Keratinocyte (primary cell): ENCODE measurements around the gene NSF. TPM values are rescaled to one million over a fixed set of nuclear protein-coding genes. Genes with fewer than 3 reads are reported as not detected.
"Not testable (repeated sequence)": the region's sequence is repeated elsewhere in the genome, so short reads cannot be mapped to it uniquely, and the experiment has no call there.

ENCODE experiments used
- DNase-seq: peaks from one replicate; pipeline ENCODE4 v3.0.0-alpha.2; 2011; ENCODE audit warnings: low read depth, missing footprints, low spot score
- FAIRE-seq: peaks from 2 replicates; lab custom pipeline; 2011; peaks lifted over from hg19 to GRCh38; lab: Jason Lieb, UNC
- H2AFZ ChIP-seq: 2 replicates; pipeline ENCODE4 v1.6.0; 2012; ENCODE audit warnings: low read length, control low read depth, inconsistent platforms; ENCODE audit not compliant: control insufficient read depth
- H3K27ac ChIP-seq: 2 replicates; pipeline ENCODE4 v1.5.1; 2011; ENCODE audit warnings: low read length; ENCODE audit not compliant: control insufficient read depth, insufficient read depth
- H3K27me3 ChIP-seq: 3 replicates; pipeline ENCODE4 v1.6.0; 2011; ENCODE audit warnings: low read length; ENCODE audit not compliant: control insufficient read depth, insufficient read depth; ENCODE audit errors: extremely low read depth
- H3K36me3 ChIP-seq, 2 experiments: 2 replicates in 1 of 2; 3 replicates in 1 of 2; pipeline ENCODE4 v1.5.1; 2011; ENCODE audit warnings: low read length in 2 of 2, mild to moderate bottlenecking in 1 of 2; ENCODE audit not compliant: control insufficient read depth in 2 of 2, insufficient read depth in 2 of 2; ENCODE audit errors: extremely low read depth in 1 of 2
- H3K4me1 ChIP-seq: 3 replicates; pipeline ENCODE4 v1.5.1; 2011; ENCODE audit warnings: low read length; ENCODE audit not compliant: control insufficient read depth, insufficient read depth; ENCODE audit errors: extremely low read depth
- H3K4me2 ChIP-seq: 3 replicates; pipeline ENCODE4 v1.6.0; 2011; ENCODE audit warnings: low read depth, low read length; ENCODE audit not compliant: control insufficient read depth, insufficient read depth; ENCODE audit errors: extremely low read depth
- H3K4me3 ChIP-seq, 3 experiments: fragments of 200-600 bp in 1 of 3; sonication (generic) in 1 of 3; 2 replicates in 2 of 3; 3 replicates in 1 of 3; pipeline ENCODE4 v1.5.1; 2011 to 2016; ENCODE audit warnings: low read length in 3 of 3, mild to moderate bottlenecking in 3 of 3, control low read depth in 2 of 3, inconsistent platforms in 1 of 3, low read depth in 1 of 3, mixed read lengths in 1 of 3, mixed run types in 1 of 3, moderate library complexity in 1 of 3; ENCODE audit not compliant: control insufficient read depth in 2 of 3, insufficient read depth in 2 of 3; ENCODE audit errors: extremely low read depth in 1 of 3
- H3K79me2 ChIP-seq: 2 replicates; pipeline ENCODE4 v1.6.0; 2012; ENCODE audit warnings: low read length; ENCODE audit not compliant: control insufficient read depth, insufficient read depth
- H3K9ac ChIP-seq: 3 replicates; pipeline ENCODE4 v1.6.0; 2011; ENCODE audit warnings: low read length; ENCODE audit not compliant: control insufficient read depth, insufficient read depth; ENCODE audit errors: extremely low read depth
- H3K9me1 ChIP-seq: 3 replicates; pipeline ENCODE4 v1.6.0; 2011; ENCODE audit warnings: low read length; ENCODE audit not compliant: control insufficient read depth, insufficient read depth; ENCODE audit errors: extremely low read depth
- H3K9me3 ChIP-seq: 2 replicates; pipeline ENCODE4 v1.5.1; 2012; ENCODE audit warnings: low read depth, low read length; ENCODE audit not compliant: control insufficient read depth
- H4K20me1 ChIP-seq: 3 replicates; pipeline ENCODE4 v1.6.0; 2011; ENCODE audit warnings: low read length; ENCODE audit not compliant: control insufficient read depth, insufficient read depth; ENCODE audit errors: extremely low read depth
- dilution Hi-C: fragments of 300-500 bp; cut with MboI; formaldehyde crosslinking; loops from one replicate; pipeline ENCODE4 v1.7.0; 2020; ENCODE audit warnings: low sequenced_read_pairs; ENCODE audit not compliant: extremely low pct_ligation_motif_present
- polyA plus RNA-seq, 5 experiments: library from polyadenylated mRNA; depleted of rRNA in 3 of 5; stranded (reverse) in 3 of 5; stranded (forward) in 1 of 5; unstranded in 1 of 5; fragments of >200 nt; gene quantifications; 1 replicate in 1 of 5; 2 replicates in 3 of 5; 3 replicates in 1 of 5; pipeline versions ENCODE4 v1.2.1 to v1.2.3, GENCODE V29; 2011 to 2012; ENCODE audit warnings: missing spikeins in 2 of 5, low read depth in 1 of 5, low replicate concordance in 1 of 5

The NSF gene
- polyA plus RNA-seq, 1 donor (not counting 4 experiments of a cell fraction or from before 2014, with no cell fraction given) = 32.3 TPM

DNA sequence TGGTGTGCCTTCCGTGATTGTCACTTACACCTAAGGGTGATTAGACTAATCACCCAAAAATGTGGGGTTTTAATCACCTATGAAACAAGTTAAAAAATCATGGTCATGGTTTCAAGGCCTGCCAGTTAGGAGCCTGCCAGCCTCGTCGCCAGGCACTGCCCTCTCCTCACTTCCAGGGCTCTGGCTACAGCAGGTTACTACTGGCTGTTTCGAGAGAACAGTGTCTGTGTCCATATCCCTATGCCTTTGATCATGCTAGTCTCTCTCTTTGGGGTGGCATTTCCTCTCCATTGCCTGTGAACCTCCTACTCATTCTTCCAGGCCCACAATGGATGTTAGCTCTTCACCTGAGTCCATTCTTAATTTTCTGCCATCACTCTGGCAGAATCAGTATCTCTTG lies 80.3 kb downstream of the NSF start:
- H3K9me1 ChIP-seq, H3K27ac ChIP-seq, H3K9ac ChIP-seq, dilution Hi-C loops, H3K79me2 ChIP-seq, DNase-seq, H2AFZ ChIP-seq, H3K9me3 ChIP-seq, H3K4me3 ChIP-seq, H3K36me3 ChIP-seq, H3K4me1 ChIP-seq, H4K20me1 ChIP-seq, H3K27me3 ChIP-seq, H3K4me2 ChIP-seq: not testable (repeated sequence)
- FAIRE-seq = peak; percentile 81

DNA sequence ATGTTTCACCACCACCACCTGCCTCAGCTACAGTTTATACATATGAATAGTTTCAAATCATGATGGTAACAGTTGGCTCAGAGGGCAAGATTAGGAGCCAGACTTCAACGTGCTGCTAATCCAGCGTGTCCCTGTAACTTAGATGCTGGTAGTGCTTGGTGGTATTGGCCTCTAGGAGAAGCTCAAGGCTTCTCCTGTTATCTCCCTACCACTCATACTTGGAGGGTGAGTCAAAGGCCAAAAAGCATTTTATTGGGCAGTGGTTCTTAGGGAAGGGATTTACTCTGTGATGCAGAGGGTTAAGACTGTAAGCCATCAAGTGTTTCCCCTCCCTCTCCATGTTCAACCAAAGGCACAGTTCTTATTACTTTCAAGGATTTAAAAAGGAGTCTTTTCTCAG lies 82.3 kb downstream of the NSF start:
- dilution Hi-C loops, H3K36me3 ChIP-seq, H3K9me3 ChIP-seq, H3K4me1 ChIP-seq, H3K9ac ChIP-seq, H4K20me1 ChIP-seq, H3K27ac ChIP-seq, H3K9me1 ChIP-seq, DNase-seq, H2AFZ ChIP-seq, H3K79me2 ChIP-seq, H3K27me3 ChIP-seq, H3K4me2 ChIP-seq, H3K4me3 ChIP-seq: not testable (repeated sequence)
- peak; percentile 99 for FAIRE-seq

GRCh38 chr17:46677819-46678218 lies 87.3 kb downstream of the NSF start:
- H3K36me3 ChIP-seq, H4K20me1 ChIP-seq, H3K4me1 ChIP-seq, H2AFZ ChIP-seq, H3K27ac ChIP-seq, H3K4me3 ChIP-seq, H3K9me3 ChIP-seq, H3K4me2 ChIP-seq, H3K9ac ChIP-seq, H3K9me1 ChIP-seq, DNase-seq, H3K27me3 ChIP-seq, H3K79me2 ChIP-seq, dilution Hi-C loops: not testable (repeated sequence)
- FAIRE-seq = peak; percentile 84

GRCh38 chr17:46683653-46684052 lies 93.2 kb downstream of the NSF start:
- peak; percentile 46 for FAIRE-seq
- dilution Hi-C loops, H3K4me1 ChIP-seq, DNase-seq, H3K79me2 ChIP-seq, H3K9me3 ChIP-seq, H4K20me1 ChIP-seq, H3K9me1 ChIP-seq, H2AFZ ChIP-seq, H3K9ac ChIP-seq, H3K4me2 ChIP-seq, H3K27me3 ChIP-seq, H3K36me3 ChIP-seq, H3K4me3 ChIP-seq, H3K27ac ChIP-seq: not testable (repeated sequence)

DNA sequence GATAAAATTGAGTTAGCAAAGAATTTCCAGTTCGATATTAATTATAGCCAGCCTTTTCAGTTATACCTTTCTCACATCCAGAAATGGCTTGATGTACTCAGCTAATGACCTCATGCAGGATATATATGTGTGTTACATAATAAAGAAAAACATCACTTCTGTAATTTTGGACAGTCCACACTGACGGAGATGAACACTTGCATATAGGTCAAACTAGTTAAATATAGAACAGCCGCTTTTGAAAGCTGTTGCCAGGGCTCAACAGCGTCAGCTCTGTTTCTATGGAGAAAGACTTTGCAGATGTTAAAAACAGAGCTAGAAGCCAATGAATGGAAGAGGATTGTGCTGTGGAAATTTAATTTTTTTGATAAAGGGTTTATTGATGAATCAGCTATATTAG lies 94.8 kb downstream of the NSF start:
- H3K9me3 ChIP-seq, FAIRE-seq, H3K27me3 ChIP-seq, H3K4me3 ChIP-seq, H4K20me1 ChIP-seq, H3K9ac ChIP-seq, dilution Hi-C loops, H3K27ac ChIP-seq, H3K79me2 ChIP-seq, H3K36me3 ChIP-seq, H2AFZ ChIP-seq, DNase-seq, H3K9me1 ChIP-seq, H3K4me2 ChIP-seq, H3K4me1 ChIP-seq: not testable (repeated sequence)
